GM19328 (cell line): ENCODE results near the gene RASD1.

Experiments used
- ATAC-seq: cut with Tn5 transposase; IDR thresholded peaks from one replicate; pipeline ENCODE4 v1.9.1; 2021; ENCODE audit warnings: mild to moderate bottlenecking, moderate library complexity; ENCODE audit not compliant: unreplicated experiment

Gene RASD1

GRCh38 chr17:17527534-17527933 lies 31.3 kb upstream of the RASD1 start:
- ATAC-seq = no peak

GRCh38 chr17:17526369-17526768 lies 30.2 kb upstream of the RASD1 start:
- ATAC-seq = no peak

GRCh38 chr17:17525956-17526355 lies 29.8 kb upstream of the RASD1 start:
- no peak for ATAC-seq

GRCh38 chr17:17525311-17525710 lies 29.1 kb upstream of the RASD1 start:
- no peak for ATAC-seq

GRCh38 chr17:17523731-17524490 lies 27.7 kb upstream of the RASD1 start:
- no peak for ATAC-seq

- no peak for ATAC-seq
Measured at GRCh38 chr17:17523001-17523730, 27.0 kb upstream of the RASD1 start.

GRCh38 chr17:17520599-17521232 lies 24.5 kb upstream of the RASD1 start:
- ATAC-seq = no peak

GRCh38 chr17:17519886-17520285 lies 23.7 kb upstream of the RASD1 start:
- no peak for ATAC-seq

- ATAC-seq = no peak
Measured at GRCh38 chr17:17518951-17519350, 22.8 kb upstream of the RASD1 start.

GRCh38 chr17:17518014-17518413 lies 21.8 kb upstream of the RASD1 start:
- no peak for ATAC-seq

GRCh38 chr17:17516941-17517720 lies 20.9 kb upstream of the RASD1 start:
- ATAC-seq = no peak

GRCh38 chr17:17515934-17516930 lies 20.0 kb upstream of the RASD1 start:
- no peak for ATAC-seq

GRCh38 chr17:17514993-17515933 lies 19.1 kb upstream of the RASD1 start:
- no peak for ATAC-seq

- no peak for ATAC-seq
Measured at GRCh38 chr17:17514361-17514992, 18.3 kb upstream of the RASD1 start.

- ATAC-seq = no peak
Measured at GRCh38 chr17:17513626-17514025, 17.4 kb upstream of the RASD1 start.

GRCh38 chr17:17512866-17513265 lies 16.7 kb upstream of the RASD1 start:
- ATAC-seq = no peak

- ATAC-seq = no peak
Measured at GRCh38 chr17:17511881-17512858, 16.0 kb upstream of the RASD1 start.
